K562 (cell line): ENCODE measurements around the gene UBXN11. TPM values are rescaled to one million over a fixed set of nuclear protein-coding genes. Genes with fewer than 3 reads are reported as not detected.

ENCODE experiments used
- KDM1A ChIP-seq, 2 experiments: fragments of 450-650 bp; IDR thresholded peaks; 2 replicates each; pipeline ENCODE4 v1.6.1; 2016; ENCODE audit warnings: mild to moderate bottlenecking in 2 of 2
- LEF1 ChIP-seq: fragments of 450-650 bp; IDR thresholded peaks from 2 replicates; pipeline ENCODE4 v1.6.1; 2016; ENCODE audit warnings: mild to moderate bottlenecking
- PTTG1 ChIP-seq: fragments of 450-650 bp; IDR thresholded peaks from 2 replicates; pipeline ENCODE4 v1.6.1; 2016; ENCODE audit warnings: low read depth, mild to moderate bottlenecking, missing genetic modification characterization, missing compliant biosample characterization
- polyA plus RNA-seq, 8 experiments: library from polyadenylated mRNA; depleted of rRNA in 4 of 8; stranded (reverse) in 5 of 8; unstranded in 3 of 8; fragments of >200 nt; fragmentation: Nextera tagmentation in 2 of 8; fragmentation: Illumina TruSeq in 1 of 8; extraction: Ambion mirVana in 2 of 8; extraction: Trizol in 1 of 8; gene quantifications; 2 replicates each; pipeline versions ENCODE4 v1.2.1 to v1.2.3, GENCODE V29; 2011 to 2014; ENCODE audit warnings: inconsistent platforms in 1 of 8, missing spikeins in 1 of 8
- total RNA-seq, 7 experiments: library from RNA; depleted of rRNA in 6 of 7; stranded (reverse); fragments of >200 nt in 6 of 7; fragmentation: Illumina TruSeq in 2 of 7; extraction: Trizol in 2 of 7; gene quantifications; 2 replicates each; pipeline versions ENCODE4 v1.2.1 to v1.2.3, GENCODE V29; 2011 to 2021; ENCODE audit warnings: low replicate concordance in 1 of 7
- TF ChIP-seq, protein P1 (sequence below): fragments of 450-650 bp; IDR thresholded peaks from 2 replicates; pipeline ENCODE4 v1.6.1; 2016; ENCODE audit warnings: mild to moderate bottlenecking, moderate library complexity

Gene UBXN11
- total and polyA plus RNA-seq, 9 of the 15 experiments (the other 6 are each of a cell fraction or from before 2014, with no cell fraction given): 0.48 to 34.3 (median 11.3) TPM

DNA sequence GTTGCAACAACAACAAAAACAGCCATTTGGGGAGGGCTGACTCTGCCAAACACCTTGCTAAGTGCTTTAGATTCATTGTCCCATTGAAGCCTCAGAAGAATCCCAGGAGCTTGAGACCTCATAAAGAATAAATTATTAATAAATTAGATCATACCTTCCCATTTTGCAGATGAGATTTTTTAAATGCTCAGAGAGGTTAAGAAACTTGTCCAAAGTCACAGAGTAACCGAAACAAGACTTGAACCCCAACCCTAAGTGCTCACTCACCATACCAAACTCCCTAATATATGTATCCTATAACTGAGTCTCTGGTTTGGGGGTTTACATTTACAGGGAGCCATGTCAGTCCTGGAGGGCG lies 43.9 kb upstream of the UBXN11 start (continued):
- TF ChIP-seq, protein P1, sequence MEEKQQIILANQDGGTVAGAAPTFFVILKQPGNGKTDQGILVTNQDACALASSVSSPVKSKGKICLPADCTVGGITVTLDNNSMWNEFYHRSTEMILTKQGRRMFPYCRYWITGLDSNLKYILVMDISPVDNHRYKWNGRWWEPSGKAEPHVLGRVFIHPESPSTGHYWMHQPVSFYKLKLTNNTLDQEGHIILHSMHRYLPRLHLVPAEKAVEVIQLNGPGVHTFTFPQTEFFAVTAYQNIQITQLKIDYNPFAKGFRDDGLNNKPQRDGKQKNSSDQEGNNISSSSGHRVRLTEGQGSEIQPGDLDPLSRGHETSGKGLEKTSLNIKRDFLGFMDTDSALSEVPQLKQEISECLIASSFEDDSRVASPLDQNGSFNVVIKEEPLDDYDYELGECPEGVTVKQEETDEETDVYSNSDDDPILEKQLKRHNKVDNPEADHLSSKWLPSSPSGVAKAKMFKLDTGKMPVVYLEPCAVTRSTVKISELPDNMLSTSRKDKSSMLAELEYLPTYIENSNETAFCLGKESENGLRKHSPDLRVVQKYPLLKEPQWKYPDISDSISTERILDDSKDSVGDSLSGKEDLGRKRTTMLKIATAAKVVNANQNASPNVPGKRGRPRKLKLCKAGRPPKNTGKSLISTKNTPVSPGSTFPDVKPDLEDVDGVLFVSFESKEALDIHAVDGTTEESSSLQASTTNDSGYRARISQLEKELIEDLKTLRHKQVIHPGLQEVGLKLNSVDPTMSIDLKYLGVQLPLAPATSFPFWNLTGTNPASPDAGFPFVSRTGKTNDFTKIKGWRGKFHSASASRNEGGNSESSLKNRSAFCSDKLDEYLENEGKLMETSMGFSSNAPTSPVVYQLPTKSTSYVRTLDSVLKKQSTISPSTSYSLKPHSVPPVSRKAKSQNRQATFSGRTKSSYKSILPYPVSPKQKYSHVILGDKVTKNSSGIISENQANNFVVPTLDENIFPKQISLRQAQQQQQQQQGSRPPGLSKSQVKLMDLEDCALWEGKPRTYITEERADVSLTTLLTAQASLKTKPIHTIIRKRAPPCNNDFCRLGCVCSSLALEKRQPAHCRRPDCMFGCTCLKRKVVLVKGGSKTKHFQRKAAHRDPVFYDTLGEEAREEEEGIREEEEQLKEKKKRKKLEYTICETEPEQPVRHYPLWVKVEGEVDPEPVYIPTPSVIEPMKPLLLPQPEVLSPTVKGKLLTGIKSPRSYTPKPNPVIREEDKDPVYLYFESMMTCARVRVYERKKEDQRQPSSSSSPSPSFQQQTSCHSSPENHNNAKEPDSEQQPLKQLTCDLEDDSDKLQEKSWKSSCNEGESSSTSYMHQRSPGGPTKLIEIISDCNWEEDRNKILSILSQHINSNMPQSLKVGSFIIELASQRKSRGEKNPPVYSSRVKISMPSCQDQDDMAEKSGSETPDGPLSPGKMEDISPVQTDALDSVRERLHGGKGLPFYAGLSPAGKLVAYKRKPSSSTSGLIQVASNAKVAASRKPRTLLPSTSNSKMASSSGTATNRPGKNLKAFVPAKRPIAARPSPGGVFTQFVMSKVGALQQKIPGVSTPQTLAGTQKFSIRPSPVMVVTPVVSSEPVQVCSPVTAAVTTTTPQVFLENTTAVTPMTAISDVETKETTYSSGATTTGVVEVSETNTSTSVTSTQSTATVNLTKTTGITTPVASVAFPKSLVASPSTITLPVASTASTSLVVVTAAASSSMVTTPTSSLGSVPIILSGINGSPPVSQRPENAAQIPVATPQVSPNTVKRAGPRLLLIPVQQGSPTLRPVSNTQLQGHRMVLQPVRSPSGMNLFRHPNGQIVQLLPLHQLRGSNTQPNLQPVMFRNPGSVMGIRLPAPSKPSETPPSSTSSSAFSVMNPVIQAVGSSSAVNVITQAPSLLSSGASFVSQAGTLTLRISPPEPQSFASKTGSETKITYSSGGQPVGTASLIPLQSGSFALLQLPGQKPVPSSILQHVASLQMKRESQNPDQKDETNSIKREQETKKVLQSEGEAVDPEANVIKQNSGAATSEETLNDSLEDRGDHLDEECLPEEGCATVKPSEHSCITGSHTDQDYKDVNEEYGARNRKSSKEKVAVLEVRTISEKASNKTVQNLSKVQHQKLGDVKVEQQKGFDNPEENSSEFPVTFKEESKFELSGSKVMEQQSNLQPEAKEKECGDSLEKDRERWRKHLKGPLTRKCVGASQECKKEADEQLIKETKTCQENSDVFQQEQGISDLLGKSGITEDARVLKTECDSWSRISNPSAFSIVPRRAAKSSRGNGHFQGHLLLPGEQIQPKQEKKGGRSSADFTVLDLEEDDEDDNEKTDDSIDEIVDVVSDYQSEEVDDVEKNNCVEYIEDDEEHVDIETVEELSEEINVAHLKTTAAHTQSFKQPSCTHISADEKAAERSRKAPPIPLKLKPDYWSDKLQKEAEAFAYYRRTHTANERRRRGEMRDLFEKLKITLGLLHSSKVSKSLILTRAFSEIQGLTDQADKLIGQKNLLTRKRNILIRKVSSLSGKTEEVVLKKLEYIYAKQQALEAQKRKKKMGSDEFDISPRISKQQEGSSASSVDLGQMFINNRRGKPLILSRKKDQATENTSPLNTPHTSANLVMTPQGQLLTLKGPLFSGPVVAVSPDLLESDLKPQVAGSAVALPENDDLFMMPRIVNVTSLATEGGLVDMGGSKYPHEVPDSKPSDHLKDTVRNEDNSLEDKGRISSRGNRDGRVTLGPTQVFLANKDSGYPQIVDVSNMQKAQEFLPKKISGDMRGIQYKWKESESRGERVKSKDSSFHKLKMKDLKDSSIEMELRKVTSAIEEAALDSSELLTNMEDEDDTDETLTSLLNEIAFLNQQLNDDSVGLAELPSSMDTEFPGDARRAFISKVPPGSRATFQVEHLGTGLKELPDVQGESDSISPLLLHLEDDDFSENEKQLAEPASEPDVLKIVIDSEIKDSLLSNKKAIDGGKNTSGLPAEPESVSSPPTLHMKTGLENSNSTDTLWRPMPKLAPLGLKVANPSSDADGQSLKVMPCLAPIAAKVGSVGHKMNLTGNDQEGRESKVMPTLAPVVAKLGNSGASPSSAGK: no peak
- TF ChIP-seq PTTG1 (no peak), LEF1 (no peak), KDM1A (IDR thresholded peaks at IDR 0.05) (peak; percentile 64 to 82)
